ENCODE data around the gene TAS2R20.
"Not testable (repeated sequence)": the region's sequence is repeated elsewhere in the genome, so short reads cannot be mapped to it uniquely, and the experiment has no call there.

TAS2R20 gene

GRCh38 chr12:10998204-10998603, at the start of gene TAS2R20:
TSS of gene TAS2R20 (minus strand) at chr12:10998304. CDS start at chr12:10997875, 429 bp downstream.
- DNase-seq, result no peak

- DNase-seq, result not testable (repeated sequence)
Observed at GRCh38 chr12:11041366-11041765, 43.3 kb upstream of the TAS2R20 start.

GRCh38 chr12:11040162-11040561, 42.1 kb upstream of the TAS2R20 start:
- no peak for DNase-seq

- DNase-seq, result no peak
Observed at GRCh38 chr12:11039171-11039570, 41.1 kb upstream of the TAS2R20 start.

GRCh38 chr12:11033959-11034358, 35.9 kb upstream of the TAS2R20 start:
- not testable (repeated sequence) for DNase-seq

- DNase-seq, result no peak
Observed at GRCh38 chr12:11031307-11031706, 33.2 kb upstream of the TAS2R20 start, which contains the start of gene TAS2R31. TSS of gene TAS2R31 (minus strand) at chr12:11031407. CDS start at chr12:11031335, 72 bp downstream.

- peak; percentile 22 for DNase-seq
Observed at GRCh38 chr12:11026118-11026517, 28.0 kb upstream of the TAS2R20 start.

- DNase-seq, result no peak
Observed at GRCh38 chr12:11023387-11023786, 25.3 kb upstream of the TAS2R20 start.

GRCh38 chr12:11022520-11022919, 24.4 kb upstream of the TAS2R20 start, which contains the start of gene TAS2R19:
TSS of gene TAS2R19 (minus strand) at chr12:11022620. CDS start at chr12:11022571, 49 bp downstream.
- no peak for DNase-seq

GRCh38 chr12:11016937-11017336, 18.8 kb upstream of the TAS2R20 start:
- no peak for DNase-seq

GRCh38 chr12:11015775-11016430, 17.8 kb upstream of the TAS2R20 start:
- DNase-seq, result no peak

- no peak for DNase-seq
Observed at GRCh38 chr12:11014234-11014633, 16.1 kb upstream of the TAS2R20 start.

GRCh38 chr12:11007608-11008007, 9.5 kb upstream of the TAS2R20 start:
- DNase-seq, result no peak

GRCh38 chr12:10994307-10994706, 3.8 kb downstream of the TAS2R20 start:
- no peak for DNase-seq

GRCh38 chr12:10989107-10989506, 9.0 kb downstream of the TAS2R20 start:
- no peak for DNase-seq

- DNase-seq, result no peak
Observed at GRCh38 chr12:10986812-10987211, 11.3 kb downstream of the TAS2R20 start, which contains the start of gene TAS2R50. TSS of gene TAS2R50 (minus strand) at chr12:10986912. CDS start at chr12:10986860, 52 bp downstream.

GRCh38 chr12:10982244-10982643, 15.9 kb downstream of the TAS2R20 start:
- no peak for DNase-seq

GRCh38 chr12:10974965-10975364, 23.1 kb downstream of the TAS2R20 start:
- DNase-seq, result no peak

GRCh38 chr12:10968765-10969456, 29.2 kb downstream of the TAS2R20 start:
- no peak for DNase-seq

GRCh38 chr12:10967409-10967808, 30.7 kb downstream of the TAS2R20 start:
- no peak for DNase-seq

- DNase-seq, result no peak
Observed at GRCh38 chr12:10966314-10966713, 31.8 kb downstream of the TAS2R20 start.

GRCh38 chr12:10965476-10965875, 32.6 kb downstream of the TAS2R20 start:
- DNase-seq, result no peak

- DNase-seq, result no peak
Observed at GRCh38 chr12:10960211-10960610, 37.9 kb downstream of the TAS2R20 start.

- no peak for DNase-seq
Observed at GRCh38 chr12:10959804-10960203, 38.3 kb downstream of the TAS2R20 start.
